B cell (primary cell): ENCODE data around the gene EPHA7.

ENCODE experiments used
- EZH2 ChIP-seq: IDR thresholded peaks from 2 replicates; pipeline ENCODE4 v1.6.1; 2012; ENCODE audit warnings: borderline replicate concordance, low read depth, mild to moderate bottlenecking, moderate library complexity, low read length; ENCODE audit not compliant: insufficient read depth, poor library complexity, severe bottlenecking
- TF ChIP-seq, protein P1 (sequence below): fragments of 200-600 bp; IDR thresholded peaks from one replicate; pipeline ENCODE4 v1.8.0; 2022; ENCODE audit warnings: antibody characterized with exemption, mild to moderate bottlenecking

DNA sequence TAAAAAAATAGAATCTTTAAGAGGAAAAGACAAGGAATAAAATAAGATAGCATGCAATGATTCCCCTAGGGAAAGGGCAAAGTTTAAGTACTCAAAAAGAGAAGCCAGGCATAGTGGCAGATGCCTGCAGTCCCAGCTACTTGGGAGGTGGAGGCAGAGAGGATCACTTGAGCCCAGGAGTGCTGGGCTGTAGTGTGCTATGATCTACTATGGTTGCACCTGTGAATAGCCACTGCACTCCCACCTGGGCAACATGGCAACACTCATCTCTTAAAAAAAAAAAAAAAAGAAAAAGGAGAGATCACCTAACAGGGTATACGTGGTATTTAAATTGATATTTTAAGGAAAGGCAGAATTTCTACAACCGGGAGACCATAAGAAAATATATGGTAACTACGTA lies 16.0 kb downstream of the EPHA7 start:
- TF ChIP-seq, protein P1, sequence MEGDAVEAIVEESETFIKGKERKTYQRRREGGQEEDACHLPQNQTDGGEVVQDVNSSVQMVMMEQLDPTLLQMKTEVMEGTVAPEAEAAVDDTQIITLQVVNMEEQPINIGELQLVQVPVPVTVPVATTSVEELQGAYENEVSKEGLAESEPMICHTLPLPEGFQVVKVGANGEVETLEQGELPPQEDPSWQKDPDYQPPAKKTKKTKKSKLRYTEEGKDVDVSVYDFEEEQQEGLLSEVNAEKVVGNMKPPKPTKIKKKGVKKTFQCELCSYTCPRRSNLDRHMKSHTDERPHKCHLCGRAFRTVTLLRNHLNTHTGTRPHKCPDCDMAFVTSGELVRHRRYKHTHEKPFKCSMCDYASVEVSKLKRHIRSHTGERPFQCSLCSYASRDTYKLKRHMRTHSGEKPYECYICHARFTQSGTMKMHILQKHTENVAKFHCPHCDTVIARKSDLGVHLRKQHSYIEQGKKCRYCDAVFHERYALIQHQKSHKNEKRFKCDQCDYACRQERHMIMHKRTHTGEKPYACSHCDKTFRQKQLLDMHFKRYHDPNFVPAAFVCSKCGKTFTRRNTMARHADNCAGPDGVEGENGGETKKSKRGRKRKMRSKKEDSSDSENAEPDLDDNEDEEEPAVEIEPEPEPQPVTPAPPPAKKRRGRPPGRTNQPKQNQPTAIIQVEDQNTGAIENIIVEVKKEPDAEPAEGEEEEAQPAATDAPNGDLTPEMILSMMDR = no peak
- no peak for TF ChIP-seq EZH2
